Hepatocyte (in vitro differentiated cells): ENCODE data around the gene HCRTR1. TPM values are rescaled to one million over a fixed set of nuclear protein-coding genes. Genes with fewer than 3 reads are reported as not detected.

Source experiments
- DNase-seq: peaks from one replicate; pipeline ENCODE4 v3.0.0-alpha.2; 2016; ENCODE audit warnings: low spot score
- H2AFZ ChIP-seq: fragments of 200-600 bp; sonication (generic); 2 replicates; pipeline ENCODE4 v1.6.0; 2016; ENCODE audit warnings: antibody characterized with exemption, mild to moderate bottlenecking
- H3K27ac ChIP-seq: fragments of 200-600 bp; sonication (generic); 2 replicates; pipeline ENCODE4 v1.5.1; 2016; ENCODE audit warnings: mild to moderate bottlenecking
- H3K27me3 ChIP-seq: fragments of 200-600 bp; sonication (generic); 2 replicates; pipeline ENCODE4 v1.6.1; 2016
- H3K36me3 ChIP-seq: fragments of 200-600 bp; sonication (generic); replicated peaks from 2 replicates; pipeline ENCODE4 v1.5.1; 2016; ENCODE audit warnings: low read depth; ENCODE audit not compliant: insufficient read depth
- H3K4me1 ChIP-seq: fragments of 200-600 bp; sonication (generic); 2 replicates; pipeline ENCODE4 v1.5.1; 2016; ENCODE audit warnings: mild to moderate bottlenecking, moderate library complexity; ENCODE audit not compliant: insufficient read depth
- H3K4me2 ChIP-seq: fragments of 200-600 bp; sonication (generic); 2 replicates; pipeline ENCODE4 v1.6.0; 2016
- H3K4me3 ChIP-seq: fragments of 200-600 bp; sonication (generic); 2 replicates; pipeline ENCODE4 v1.5.1; 2016; ENCODE audit warnings: mild to moderate bottlenecking
- H3K79me2 ChIP-seq: fragments of 200-600 bp; sonication (generic); 2 replicates; pipeline ENCODE4 v1.6.0; 2017; ENCODE audit warnings: mild to moderate bottlenecking
- H3K9me2 ChIP-seq: fragments of 200-600 bp; sonication (generic); replicated peaks from 2 replicates; pipeline ENCODE4 v1.6.0; 2017; ENCODE audit warnings: mild to moderate bottlenecking; ENCODE audit not compliant: insufficient read depth
- H3K9me3 ChIP-seq: fragments of 200-600 bp; sonication (generic); 2 replicates; pipeline ENCODE4 v1.5.1; 2016; ENCODE audit warnings: low read depth, mild to moderate bottlenecking
- H4K20me1 ChIP-seq: fragments of 200-600 bp; sonication (generic); 2 replicates; pipeline ENCODE4 v1.6.0; 2016; ENCODE audit warnings: mild to moderate bottlenecking; ENCODE audit not compliant: insufficient read depth, poor library complexity, severe bottlenecking
- CTCF ChIP-seq: fragments of 200-600 bp; sonication (generic); IDR thresholded peaks from 2 replicates; pipeline ENCODE4 v1.5.1; 2016; ENCODE audit warnings: antibody characterized with exemption, mild to moderate bottlenecking; ENCODE audit not compliant: poor library complexity
- EZH2 ChIP-seq: fragments of 200-600 bp; sonication (generic); IDR thresholded peaks from 2 replicates; pipeline ENCODE4 v1.6.1; 2016; ENCODE audit warnings: antibody characterized with exemption, mild to moderate bottlenecking, borderline replicate concordance
- EZH2phosphoT487 ChIP-seq: fragments of 200-600 bp; sonication (generic); IDR thresholded peaks from one replicate; pipeline ENCODE4 v1.6.1; 2018; ENCODE audit warnings: antibody characterized with exemption, mild to moderate bottlenecking, low read depth, moderate library complexity; ENCODE audit not compliant: unreplicated experiment, severe bottlenecking
- WGBS: methylation state at CpG from one replicate; pipeline ENCODE4 v1.1.6; 2016; ENCODE audit warnings: low lambda C conversion rate; ENCODE audit errors: missing lambda C conversion rate; 5-methylcytosine and 5-hydroxymethylcytosine counted together
- polyA plus RNA-seq: library from polyadenylated mRNA; unstranded; fragments of >200 nt; fragmentation: Nextera tagmentation; extraction: Ambion mirVana; gene quantifications from 2 replicates; pipeline ENCODE4 v1.2.1, GENCODE V29; 2016
- total RNA-seq: library from RNA; depleted of rRNA; stranded (reverse); fragments of >200 nt; gene quantifications from 2 replicates; pipeline ENCODE4 v1.2.3, GENCODE V29; 2014

Gene HCRTR1
- total and polyA plus RNA-seq, 2 experiments from 2014 or later = not detected

DNA sequence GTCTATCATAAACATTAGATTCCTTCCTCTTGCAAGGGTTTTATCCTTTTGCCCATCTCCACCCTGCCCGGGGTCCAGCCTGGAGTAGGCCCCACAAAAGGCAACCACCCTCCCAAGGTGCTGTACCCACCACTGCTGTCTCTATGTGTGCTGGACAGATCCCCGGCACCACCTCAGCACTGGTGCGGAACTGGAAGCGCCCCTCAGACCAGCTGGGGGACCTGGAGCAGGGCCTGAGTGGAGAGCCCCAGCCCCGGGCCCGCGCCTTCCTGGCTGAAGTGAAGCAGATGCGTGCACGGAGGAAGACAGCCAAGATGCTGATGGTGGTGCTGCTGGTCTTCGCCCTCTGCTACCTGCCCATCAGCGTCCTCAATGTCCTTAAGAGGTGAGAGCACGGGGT, 5.9 kb downstream of the HCRTR1 start:
- no peaks in the 10 kb centered on the region for H3K9me2 ChIP-seq
- peaks cover 3% of the 10 kb centered on the region for H3K4me1 ChIP-seq
- H3K27me3 ChIP-seq = no peaks in the 10 kb centered on the region
- no peak overlapping the region for H3K27ac ChIP-seq
- no peaks in the 10 kb centered on the region for H3K36me3 ChIP-seq
- no peaks in the 10 kb centered on the region for H3K9me3 ChIP-seq
- DNase-seq = no peak
- no peaks in the 10 kb centered on the region for H4K20me1 ChIP-seq
- H3K4me2 ChIP-seq = no peak overlapping the region
- 96% methylated on average over 12 of the region's 12 CpGs for WGBS
- H2AFZ ChIP-seq = no peak overlapping the region
- no peak for TF ChIP-seq EZH2phosphoT487
- no peak for TF ChIP-seq EZH2
- no peak for TF ChIP-seq CTCF
- no peaks in the 10 kb centered on the region for H3K79me2 ChIP-seq
- no peak overlapping the region for H3K4me3 ChIP-seq

GRCh38 chr1:31624309-31624708, 6.8 kb downstream of the HCRTR1 start:
- no peak overlapping the region for H3K4me2 ChIP-seq
- WGBS = 96% methylated on average over 5 of the region's 5 CpGs
- no peak overlapping the region for H3K27ac ChIP-seq
- no peaks in the 10 kb centered on the region for H3K9me2 ChIP-seq
- H2AFZ ChIP-seq = no peak overlapping the region
- H3K79me2 ChIP-seq = no peaks in the 10 kb centered on the region
- H3K9me3 ChIP-seq = no peaks in the 10 kb centered on the region
- no peak for DNase-seq
- H3K4me1 ChIP-seq = peaks cover 3% of the 10 kb centered on the region
- H3K36me3 ChIP-seq = no peaks in the 10 kb centered on the region
- no peaks in the 10 kb centered on the region for H4K20me1 ChIP-seq
- TF ChIP-seq EZH2phosphoT487 = no peak
- no peak for TF ChIP-seq EZH2
- TF ChIP-seq CTCF = no peak
- H3K27me3 ChIP-seq = no peaks in the 10 kb centered on the region
- H3K4me3 ChIP-seq = no peak overlapping the region

- Histone ChIP-seq H3K36me3 (no peaks in the 10 kb centered on the region), H3K79me2 (no peaks in the 10 kb centered on the region), H3K4me2 (no peak overlapping the region), H3K27ac (no peak overlapping the region), H3K4me3 (no peak overlapping the region), H2AFZ (no peak overlapping the region), H3K9me2 (no peaks in the 10 kb centered on the region), H3K4me1 (peaks cover 3% of the 10 kb centered on the region), H4K20me1 (no peaks in the 10 kb centered on the region), H3K27me3 (no peaks in the 10 kb centered on the region), H3K9me3 (no peaks in the 10 kb centered on the region)
- WGBS = 91% methylated on average over 16 of the region's 16 CpGs
- TF ChIP-seq EZH2 = no peak
- TF ChIP-seq EZH2phosphoT487 = no peak
- no peak for TF ChIP-seq CTCF
- no peak for DNase-seq
Measured at GRCh38 chr1:31624731-31625514, 7.4 kb downstream of the HCRTR1 start.
